ENCODE measurements around the gene OR5AS1.
"Not testable (repeated sequence)": the region's sequence is repeated elsewhere in the genome, so short reads cannot be mapped to it uniquely, and the experiment has no call there.

Gene OR5AS1

DNA sequence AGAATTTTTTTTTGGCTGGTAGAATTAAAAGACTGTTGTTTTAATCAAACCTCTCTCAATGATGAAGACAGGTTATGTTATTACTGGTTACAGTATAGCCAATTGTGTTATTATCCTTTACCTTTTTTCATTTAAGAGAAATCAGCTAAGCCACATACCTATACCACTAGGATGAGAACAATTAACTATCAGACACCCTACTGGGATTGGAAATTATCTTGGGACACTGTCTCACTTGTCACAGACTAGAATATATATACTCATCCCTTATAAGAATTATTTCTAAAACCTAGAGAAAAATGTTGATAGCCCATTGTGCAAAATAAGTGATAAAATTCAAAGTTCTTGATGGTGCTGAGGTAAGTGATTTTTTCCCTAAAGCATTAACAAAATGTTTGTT, at the start of gene OR5AS1:
Gene OR5AS1 (plus strand): TSS at position 301 of the 400 bp plus-strand sequence. CDS start 2,765 bp downstream, outside the sequence.
- in situ Hi-C loops (cut with HindIII; ENCODE audit: low sequenced_read_pairs): no loop called here

- in situ Hi-C loops (cut with HindIII; ENCODE audit: low sequenced_read_pairs): no loop called here
Measured at GRCh38 chr11:55994525-55994924, 32.9 kb upstream of the OR5AS1 start, which contains the start of gene OR5F1. Gene OR5F1 (minus strand): TSS chr11:55994625. CDS start chr11:55994625, 0 bp downstream.

DNA sequence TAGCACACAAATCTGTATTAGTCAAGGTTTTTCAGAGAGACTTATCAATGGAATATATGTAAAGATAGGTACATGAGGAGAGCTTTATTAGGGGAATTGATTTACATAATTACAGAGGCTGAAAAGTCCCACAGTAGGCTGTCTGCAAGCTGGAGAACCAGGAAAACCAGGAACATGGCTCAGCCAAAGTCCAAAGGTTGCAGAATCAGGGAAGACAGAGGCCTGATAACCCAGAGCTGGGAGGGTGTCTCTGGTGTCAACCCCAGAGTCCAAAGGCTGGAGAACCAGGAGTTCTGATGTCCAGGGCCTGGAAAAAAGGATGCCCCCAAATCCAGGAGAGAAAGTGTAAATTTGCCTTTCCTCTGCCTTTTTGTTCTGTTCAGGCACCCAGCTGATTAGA, 16.7 kb upstream of the OR5AS1 start:
- in situ Hi-C loops (cut with HindIII; ENCODE audit: low sequenced_read_pairs): no loop called here

GRCh38 chr11:56013805-56014204, 13.6 kb upstream of the OR5AS1 start:
- in situ Hi-C loops (cut with HindIII; ENCODE audit: low sequenced_read_pairs): no loop called here

- in situ Hi-C loops (cut with HindIII; ENCODE audit: low sequenced_read_pairs): no loop called here
Measured at GRCh38 chr11:56045538-56045937, 18.1 kb downstream of the OR5AS1 start.

- in situ Hi-C loops (cut with HindIII; ENCODE audit: low sequenced_read_pairs): no loop called here
Measured at GRCh38 chr11:56048480-56048879, 21.0 kb downstream of the OR5AS1 start.

DNA sequence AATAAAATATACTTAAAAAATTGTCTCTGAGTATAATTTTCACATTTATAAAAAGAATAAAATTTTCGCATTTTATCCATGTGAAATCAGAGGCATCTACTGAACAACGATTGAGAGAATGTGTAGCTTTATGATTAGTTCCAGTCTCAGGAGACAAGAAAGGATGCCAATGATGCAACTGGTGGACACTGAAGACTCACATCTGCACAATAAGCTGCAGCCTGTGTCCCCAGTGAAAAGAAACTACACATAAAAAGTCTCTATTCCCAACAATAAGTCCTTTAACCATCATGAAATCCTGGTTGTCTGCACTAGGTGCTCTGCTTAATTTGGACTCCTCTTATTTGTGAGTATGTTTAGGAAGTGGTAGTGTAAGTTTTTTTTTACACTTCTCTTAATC, 22.0 kb downstream of the OR5AS1 start:
- in situ Hi-C loops (cut with HindIII; ENCODE audit: low sequenced_read_pairs): no loop called here

DNA sequence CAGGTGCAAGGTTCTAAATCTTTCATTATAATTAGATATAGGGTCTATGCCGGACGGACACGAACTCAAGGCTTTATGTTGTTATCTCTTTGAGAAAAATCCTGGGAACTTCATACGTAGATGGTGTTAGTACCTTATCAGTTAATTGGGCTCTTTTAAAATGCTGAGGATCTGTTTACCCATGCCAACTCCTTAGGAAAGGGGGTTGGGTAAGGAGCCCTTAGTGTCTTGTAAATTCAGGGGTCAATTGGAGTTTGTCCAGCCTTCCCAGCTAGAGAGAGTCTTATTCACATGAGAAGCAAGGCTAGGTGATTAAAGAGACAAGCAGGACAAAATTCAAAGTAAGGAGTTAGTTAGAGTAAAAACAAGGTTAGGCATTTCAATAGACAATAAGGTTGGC, 28.9 kb downstream of the OR5AS1 start:
- in situ Hi-C loops (cut with HindIII; ENCODE audit: low sequenced_read_pairs): not testable (repeated sequence)

DNA sequence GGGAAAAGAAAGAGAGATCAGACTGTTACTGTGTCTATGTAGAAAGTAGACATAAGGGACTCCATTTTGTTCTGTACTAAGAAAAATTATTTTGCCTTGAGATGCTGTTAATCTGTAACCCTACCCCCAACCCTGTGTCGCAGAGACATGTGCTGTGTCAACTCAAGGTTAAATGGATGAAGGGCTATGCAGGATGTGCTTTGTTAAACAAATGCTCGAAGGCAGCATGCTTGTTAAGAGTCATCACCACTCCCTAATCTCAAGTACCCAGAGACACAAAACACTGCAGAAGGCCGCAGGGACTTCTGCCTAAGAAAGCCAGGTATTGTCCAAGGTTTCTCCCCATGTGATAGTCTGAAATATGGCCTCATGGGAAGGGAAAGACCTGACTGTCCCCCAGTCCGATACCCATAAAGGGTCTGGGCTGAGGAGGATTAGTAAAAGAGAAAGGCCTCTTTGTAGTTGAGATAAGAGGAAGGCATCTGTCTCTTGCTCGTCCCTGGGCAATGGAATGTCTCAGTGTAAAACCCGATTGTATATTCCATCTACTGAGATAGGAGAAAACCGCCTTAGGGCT, 30.3 kb downstream of the OR5AS1 start:
- in situ Hi-C loops (cut with HindIII; ENCODE audit: low sequenced_read_pairs): not testable (repeated sequence)

- in situ Hi-C loops (cut with HindIII; ENCODE audit: low sequenced_read_pairs): not testable (repeated sequence)
Measured at GRCh38 chr11:56058260-56058780, 30.9 kb downstream of the OR5AS1 start.

- in situ Hi-C loops (cut with HindIII; ENCODE audit: low sequenced_read_pairs): no loop called here
Measured at GRCh38 chr11:56066980-56067379, 39.5 kb downstream of the OR5AS1 start.

All from DLD1 (cell line).